ENCODE data around the gene APOC3. TPM values are rescaled to one million over a fixed set of nuclear protein-coding genes. Genes with fewer than 3 reads are reported as not detected.
A peak's percentile ranks its signal among the peaks of the same experiment; 100 is the strongest.

APOC3 gene
- total RNA-seq, 1 experiment from 2014 or later = 128 TPM

GRCh38 chr11:116831790-116832349 lies 2.2 kb downstream of the APOC3 start:
- peaks cover 5% of the 10 kb centered on the region; the same call in 1 of the 2 replicates for H3K36me3 ChIP-seq (ENCODE audit: control insufficient read depth, insufficient read depth, low read length)
- H3K4me3 Mint-ChIP-seq (ENCODE audit: unreplicated experiment) = peak overlapping the region; percentile 64
- H3K27me3 Mint-ChIP-seq (ENCODE audit: insufficient read depth, unreplicated experiment) = no peaks in the 10 kb centered on the region
- no peak for DNase-seq
- H3K36me3 Mint-ChIP-seq (ENCODE audit: insufficient read depth, unreplicated experiment) = peaks cover 42% of the 10 kb centered on the region
- CTCF ChIA-PET = no interaction called here
- TF ChIP-seq CTCF (IDR thresholded peaks at IDR 0.05; ENCODE audit: insufficient read depth in 1 of 2, low read depth in 1 of 2, low read length in 1 of 2, severe bottlenecking in 1 of 2, unreplicated experiment in 1 of 2) = no peak
- H3K9me3 ChIP-seq = peaks cover 7% of the 10 kb centered on the region
- peaks cover 52% of the 10 kb centered on the region for H3K4me1 Mint-ChIP-seq (ENCODE audit: low read depth, unreplicated experiment)
- POLR2A ChIA-PET = no interaction called here
- no peaks in the 10 kb centered on the region for H3K27me3 ChIP-seq (replicated peaks; ENCODE audit: control insufficient read depth, insufficient read depth, low read length)
- no peak overlapping the region for H3K4me3 ChIP-seq (ENCODE audit: low read depth, low read length)
- intact Hi-C loops (cut with micrococcal nuclease; ENCODE audit: unreplicated experiment) = no loop called here
- peaks cover 83% of the 10 kb centered on the region for H3K4me1 ChIP-seq
- H3K27ac Mint-ChIP-seq (ENCODE audit: unreplicated experiment) = peak overlapping the region; percentile 93
- no TSS peak for BruUV-seq (replicated peaks)
- peaks cover 10% of the 10 kb centered on the region for H3K9me3 Mint-ChIP-seq (ENCODE audit: unreplicated experiment)

- DNase-seq = peak; percentile 84 to 88
- ChIA-PET CTCF (interaction anchor here (1.1 kb wide), 1 partner anchor 40 kb away, joined by 3 read pairs; no protein-coding TSS in a partner anchor), POLR2A (no interaction called here)
- H3K4me3 ChIP-seq (ENCODE audit: low read depth, low read length) = no peak overlapping the region
- peaks cover 7% of the 10 kb centered on the region for H3K9me3 ChIP-seq
- BruUV-seq (replicated peaks) = no TSS peak
- Mint-ChIP-seq H3K4me1 (ENCODE audit: low read depth, unreplicated experiment) (peaks cover 53% of the 10 kb centered on the region), H3K4me3 (ENCODE audit: unreplicated experiment) (peak overlapping the region; percentile 64), H3K36me3 (ENCODE audit: insufficient read depth, unreplicated experiment) (peaks cover 49% of the 10 kb centered on the region), H3K27me3 (ENCODE audit: insufficient read depth, unreplicated experiment) (no peaks in the 10 kb centered on the region), H3K27ac (ENCODE audit: unreplicated experiment) (peak overlapping the region; percentile 93), H3K9me3 (ENCODE audit: unreplicated experiment) (peaks cover 10% of the 10 kb centered on the region)
- H3K4me1 ChIP-seq = peaks cover 83% of the 10 kb centered on the region
- intact Hi-C loops (cut with micrococcal nuclease; ENCODE audit: unreplicated experiment) = no loop called here
- peaks cover 5% of the 10 kb centered on the region; the same call in 1 of the 2 replicates for H3K36me3 ChIP-seq (ENCODE audit: control insufficient read depth, insufficient read depth, low read length)
- H3K27me3 ChIP-seq (replicated peaks; ENCODE audit: control insufficient read depth, insufficient read depth, low read length) = no peaks in the 10 kb centered on the region
- TF ChIP-seq CTCF (IDR thresholded peaks at IDR 0.05; ENCODE audit: insufficient read depth in 1 of 2, low read depth in 1 of 2, low read length in 1 of 2, severe bottlenecking in 1 of 2, unreplicated experiment in 1 of 2) = peak in 1 of 2 experiments; percentile 50
These were observed 2.9 kb downstream of the APOC3 start for GRCh38 chr11:116832350-116833290.

GRCh38 chr11:116833491-116833815 lies 3.7 kb downstream of the APOC3 start:
- Mint-ChIP-seq H3K9me3 (ENCODE audit: unreplicated experiment) (peaks cover 10% of the 10 kb centered on the region), H3K4me1 (ENCODE audit: low read depth, unreplicated experiment) (peaks cover 54% of the 10 kb centered on the region), H3K36me3 (ENCODE audit: insufficient read depth, unreplicated experiment) (peaks cover 49% of the 10 kb centered on the region), H3K27me3 (ENCODE audit: insufficient read depth, unreplicated experiment) (no peaks in the 10 kb centered on the region), H3K4me3 (ENCODE audit: unreplicated experiment) (no peak overlapping the region), H3K27ac (ENCODE audit: unreplicated experiment) (peak overlapping the region; percentile 93)
- TF ChIP-seq CTCF (IDR thresholded peaks at IDR 0.05; ENCODE audit: insufficient read depth in 1 of 2, low read depth in 1 of 2, low read length in 1 of 2, severe bottlenecking in 1 of 2, unreplicated experiment in 1 of 2) = no peak
- ChIA-PET POLR2A (no interaction called here), CTCF (interaction anchor here (1.0 to 1.1 kb wide), 2 partner anchors 22 to 40 kb away, joined by 3 read pairs; no protein-coding TSS in a partner anchor)
- Histone ChIP-seq H3K4me1 (peaks cover 83% of the 10 kb centered on the region), H3K27me3 (replicated peaks; ENCODE audit: control insufficient read depth, insufficient read depth, low read length) (no peaks in the 10 kb centered on the region), H3K36me3 (ENCODE audit: control insufficient read depth, insufficient read depth, low read length) (peaks cover 5% of the 10 kb centered on the region; the same call in 1 of the 2 replicates), H3K4me3 (ENCODE audit: low read depth, low read length) (no peak overlapping the region), H3K9me3 (peaks cover 7% of the 10 kb centered on the region)
- intact Hi-C loops (cut with micrococcal nuclease; ENCODE audit: unreplicated experiment) = no loop called here
- DNase-seq = no peak
- BruUV-seq (replicated peaks) = no TSS peak

Data from Caco-2 (cell line).